Activated CD8-positive, alpha-beta memory T cell treated with anti-CD3 and anti-CD28 coated beads, Interleukin-2, amount 50 U/mL, for 1 hour (primary cell): ENCODE results near the gene GNAI1.

Experiments
- DNase-seq: peaks from one replicate; pipeline ENCODE4 v3.0.0-alpha.2; 2020; ENCODE audit errors: extremely low read depth

Gene GNAI1

GRCh38 chr7:80213814-80214213 is 79.2 kb downstream of the GNAI1 start:
- DNase-seq: no peak

GRCh38 chr7:80215734-80216133 is 81.1 kb downstream of the GNAI1 start:
- DNase-seq: no peak

- no peak for DNase-seq
Observed at GRCh38 chr7:80216996-80217842, 82.6 kb downstream of the GNAI1 start.

- DNase-seq: no peak
Observed at GRCh38 chr7:80218723-80219122, 84.1 kb downstream of the GNAI1 start.

- DNase-seq: no peak
Observed at GRCh38 chr7:80220022-80220634, 85.5 kb downstream of the GNAI1 start.

- DNase-seq: no peak
Observed at GRCh38 chr7:80224415-80224814, 89.8 kb downstream of the GNAI1 start.

GRCh38 chr7:80225361-80225760 is 90.7 kb downstream of the GNAI1 start:
- DNase-seq: no peak

- no peak for DNase-seq
Observed at GRCh38 chr7:80226629-80227028, 92.0 kb downstream of the GNAI1 start.

- DNase-seq: no peak
Observed at GRCh38 chr7:80230327-80230726, 95.7 kb downstream of the GNAI1 start.

- no peak for DNase-seq
Observed at GRCh38 chr7:80231707-80232106, 97.1 kb downstream of the GNAI1 start.

GRCh38 chr7:80232979-80233724 is 98.5 kb downstream of the GNAI1 start:
- no peak for DNase-seq

GRCh38 chr7:80235334-80235733 is 100.7 kb downstream of the GNAI1 start:
- DNase-seq: no peak

- no peak for DNase-seq
Observed at GRCh38 chr7:80236681-80237080, 102.0 kb downstream of the GNAI1 start.

GRCh38 chr7:80240265-80241025 is 105.8 kb downstream of the GNAI1 start:
- no peak for DNase-seq

- no peak for DNase-seq
Observed at GRCh38 chr7:80241671-80242070, 107.0 kb downstream of the GNAI1 start.

GRCh38 chr7:80243425-80243824 is 108.8 kb downstream of the GNAI1 start:
- DNase-seq: no peak

GRCh38 chr7:80244206-80244916 is 109.7 kb downstream of the GNAI1 start:
- DNase-seq: no peak

GRCh38 chr7:80247144-80247543 is 112.5 kb downstream of the GNAI1 start:
- DNase-seq: no peak

- DNase-seq: no peak
Observed at GRCh38 chr7:80247891-80248290, 113.3 kb downstream of the GNAI1 start.

- DNase-seq: no peak
Observed at GRCh38 chr7:80249184-80249583, 114.6 kb downstream of the GNAI1 start.

- DNase-seq: no peak
Observed at GRCh38 chr7:80249619-80250295, 115.1 kb downstream of the GNAI1 start.
